Activated gamma-delta T cell treated with anti-CD3 and anti-CD28 coated beads, Interleukin-2, amount 50 U/mL, for 16 hours (primary cell): ENCODE results near the gene ATP5F1D.

Experiments
- DNase-seq: peaks from one replicate; pipeline ENCODE4 v3.0.0-alpha.2; 2020; ENCODE audit warnings: low read depth

ATP5F1D gene

GRCh38 chr19:1259206-1259875 lies 17.8 kb downstream of the ATP5F1D start:
- DNase-seq = peak; percentile 53

GRCh38 chr19:1259876-1260748 lies 18.6 kb downstream of the ATP5F1D start:
- peak; percentile 42 for DNase-seq

GRCh38 chr19:1260749-1261537 lies 19.4 kb downstream of the ATP5F1D start:
- peak; percentile 92 for DNase-seq

GRCh38 chr19:1261538-1261797 lies 19.9 kb downstream of the ATP5F1D start:
- DNase-seq = no peak

- DNase-seq = no peak
Observed at GRCh38 chr19:1261798-1262622, 20.5 kb downstream of the ATP5F1D start.

GRCh38 chr19:1262623-1263123 lies 21.1 kb downstream of the ATP5F1D start:
- DNase-seq = no peak

GRCh38 chr19:1263188-1263587 lies 21.6 kb downstream of the ATP5F1D start:
- no peak for DNase-seq

GRCh38 chr19:1264801-1265614 lies 23.5 kb downstream of the ATP5F1D start:
- DNase-seq = no peak

- DNase-seq = no peak
Observed at GRCh38 chr19:1265615-1266128, 24.1 kb downstream of the ATP5F1D start.

GRCh38 chr19:1266129-1266915 lies 24.8 kb downstream of the ATP5F1D start:
- DNase-seq = peak; percentile 71

- DNase-seq = peak; percentile 56
Observed at GRCh38 chr19:1266916-1267476, 25.4 kb downstream of the ATP5F1D start.

GRCh38 chr19:1267477-1268225 lies 26.1 kb downstream of the ATP5F1D start:
- no peak for DNase-seq

GRCh38 chr19:1268226-1269064 lies 26.9 kb downstream of the ATP5F1D start:
- no peak for DNase-seq

GRCh38 chr19:1269065-1269477 lies 27.5 kb downstream of the ATP5F1D start, which contains the start of gene CIRBP:
TSS of gene CIRBP (plus strand) at chr19:1269332. CDS start at chr19:1270934, 1,602 bp downstream.
- DNase-seq = peak; percentile 99

GRCh38 chr19:1269478-1270212 lies 28.1 kb downstream of the ATP5F1D start:
- peak; percentile 77 for DNase-seq

GRCh38 chr19:1270213-1270853 lies 28.8 kb downstream of the ATP5F1D start:
- no peak for DNase-seq
